H1 (cell line): ENCODE measurements around the gene FADS3. TPM values are rescaled to one million over a fixed set of nuclear protein-coding genes. Genes with fewer than 3 reads are reported as not detected.

Experiments used
- CTCF ChIA-PET: fragments of 300-600 bp; sonication (Branson Sonifier 250); formaldehyde crosslinking; loops from one replicate; lab custom pipeline; 2021; ENCODE audit not compliant: partially characterized antibody; lab: Charles Lee
- POLR2A ChIA-PET: fragments of 300-600 bp; sonication (Branson Sonifier 250); formaldehyde crosslinking; loops from one replicate; lab custom pipeline; 2021; ENCODE audit warnings: inconsistent platforms; ENCODE audit not compliant: partially characterized antibody; lab: Charles Lee
- DNase-seq, 2 experiments: peaks; one replicate each; pipeline versions ENCODE4 v3.0.0 to v3.0.0-alpha.2; 2010 to 2022; ENCODE audit warnings: low spot score in 2 of 2, low read depth in 1 of 2, mixed read lengths in 1 of 2
- FAIRE-seq: peaks from 2 replicates; lab custom pipeline; 2011; peaks lifted over from hg19 to GRCh38; lab: Jason Lieb, UNC
- H2AFZ ChIP-seq: 2 replicates; pipeline ENCODE4 v1.8.1; 2012; ENCODE audit warnings: low read length, inconsistent platforms
- H2AK5ac ChIP-seq: 2 replicates; pipeline ENCODE4 v1.6.1; 2013; ENCODE audit warnings: low read depth, low read length
- H2BK120ac ChIP-seq: replicated peaks from 2 replicates; pipeline ENCODE3; 2013; ENCODE audit warnings: low read depth, low read length, inconsistent platforms
- H2BK12ac ChIP-seq: 2 replicates; pipeline ENCODE4 v1.6.1; 2013; ENCODE audit warnings: low read depth, low read length
- H2BK15ac ChIP-seq: 2 replicates; pipeline ENCODE4 v1.6.1; 2013; ENCODE audit warnings: low read length
- H2BK20ac ChIP-seq: 2 replicates; pipeline ENCODE4 v1.6.1; 2013; ENCODE audit warnings: low read length
- H2BK5ac ChIP-seq: 2 replicates; pipeline ENCODE4 v1.6.1; 2013; ENCODE audit warnings: low read depth, low read length
- H3K14ac ChIP-seq: 2 replicates; pipeline ENCODE4 v1.6.1; 2013; ENCODE audit warnings: inconsistent platforms; ENCODE audit not compliant: insufficient read length
- H3K18ac ChIP-seq: 2 replicates; pipeline ENCODE4 v1.6.1; 2013; ENCODE audit warnings: low read length; ENCODE audit errors: extremely low read depth
- H3K23ac ChIP-seq: 2 replicates; pipeline ENCODE4 v1.6.1; 2013; ENCODE audit warnings: inconsistent platforms; ENCODE audit not compliant: insufficient read length
- H3K23me2 ChIP-seq: 2 replicates; pipeline ENCODE4 v1.6.1; 2013; ENCODE audit warnings: low read depth, low read length
- H3K27ac ChIP-seq: 2 replicates; pipeline ENCODE4 v1.6.1; 2011; ENCODE audit warnings: low read depth, low read length, inconsistent platforms
- H3K27me3 ChIP-seq, 4 experiments: replicated peaks in 1 of 4; 1 replicate in 1 of 4; 2 replicates in 3 of 4; pipeline versions ENCODE4 v1.6.1 to v1.8.1; 2011 to 2013; ENCODE audit warnings: low read length in 3 of 4, mild to moderate bottlenecking in 3 of 4, inconsistent platforms in 2 of 4, mixed read lengths in 2 of 4, moderate library complexity in 1 of 4; ENCODE audit not compliant: control insufficient read depth in 3 of 4, insufficient read depth in 3 of 4; ENCODE audit errors: extremely low read depth in 1 of 4
- H3K36me3 ChIP-seq, 4 experiments: 2 replicates each; pipeline versions ENCODE4 v1.6.1 to v1.8.1; 2011 to 2013; ENCODE audit warnings: mild to moderate bottlenecking in 4 of 4, low read length in 3 of 4, moderate library complexity in 2 of 4, control low read depth in 1 of 4, inconsistent platforms in 1 of 4; ENCODE audit not compliant: insufficient read depth in 4 of 4, control insufficient read depth in 2 of 4
- H3K4ac ChIP-seq: replicated peaks from 2 replicates; pipeline ENCODE3; 2013; ENCODE audit warnings: low read length, low read depth, mixed read lengths, inconsistent platforms; ENCODE audit not compliant: insufficient read length
- H3K4me1 ChIP-seq, 4 experiments: replicated peaks in 1 of 4; 1 replicate in 1 of 4; 2 replicates in 3 of 4; pipeline versions ENCODE4 v1.6.1 to v1.8.1; 2011 to 2013; ENCODE audit warnings: low read length in 3 of 4, inconsistent platforms in 2 of 4, mixed read lengths in 1 of 4; ENCODE audit not compliant: insufficient read depth in 4 of 4, control insufficient read depth in 3 of 4
- H3K4me2 ChIP-seq, 2 experiments: 2 replicates each; pipeline versions ENCODE4 v1.6.1 to v1.8.1; 2011 to 2013; ENCODE audit warnings: low read depth in 2 of 2, low read length in 2 of 2, control low read depth in 1 of 2, inconsistent platforms in 1 of 2, mild to moderate bottlenecking in 1 of 2; ENCODE audit not compliant: insufficient read depth in 1 of 2
- H3K4me3 ChIP-seq, 4 experiments: fragments of 200-600, 300-600 bp in 1 of 4; sonication (generic), shearing (Covaris generic), sonication (Bioruptor Twin) in 1 of 4; 2 replicates each; pipeline versions ENCODE4 v1.5.1 to v1.8.1; 2011 to 2016; ENCODE audit warnings: low read length in 4 of 4, low read depth in 3 of 4, control low read depth in 2 of 4, inconsistent platforms in 2 of 4, mild to moderate bottlenecking in 2 of 4, mixed read lengths in 1 of 4, moderate library complexity in 1 of 4; ENCODE audit not compliant: insufficient read depth in 2 of 4; ENCODE audit errors: extremely low read depth in 1 of 4
- H3K56ac ChIP-seq: replicated peaks from 2 replicates; pipeline ENCODE3; 2013; ENCODE audit warnings: low read depth, mild to moderate bottlenecking, mixed read lengths, low read length, inconsistent platforms; ENCODE audit not compliant: insufficient read length
- H3K79me1 ChIP-seq: 2 replicates; pipeline ENCODE4 v1.6.1; 2013; ENCODE audit warnings: low read depth, low read length, control low read depth
- H3K79me2 ChIP-seq, 2 experiments: 2 replicates each; pipeline versions ENCODE4 v1.6.1 to v1.8.1; 2012 to 2013; ENCODE audit warnings: low read length in 2 of 2, mild to moderate bottlenecking in 2 of 2, inconsistent platforms in 1 of 2; ENCODE audit not compliant: insufficient read depth in 2 of 2, control insufficient read depth in 1 of 2
- H3K9ac ChIP-seq, 4 experiments: replicated peaks in 1 of 4; 1 replicate in 1 of 4; 2 replicates in 3 of 4; pipeline versions ENCODE4 v1.6.1 to v1.8.1; 2011 to 2013; ENCODE audit warnings: low read depth in 3 of 4, low read length in 3 of 4, control low read depth in 2 of 4, mild to moderate bottlenecking in 2 of 4, moderate library complexity in 2 of 4, inconsistent platforms in 1 of 4; ENCODE audit errors: extremely low read depth in 1 of 4
- H3K9me3 ChIP-seq, 2 experiments: 2 replicates each; pipeline versions ENCODE4 v1.6.1 to v1.8.1; 2012 to 2013; ENCODE audit warnings: mild to moderate bottlenecking in 2 of 2, moderate library complexity in 2 of 2, control low read depth in 1 of 2, inconsistent platforms in 1 of 2, low read depth in 1 of 2, low read length in 1 of 2, mixed read lengths in 1 of 2; ENCODE audit not compliant: insufficient read depth in 2 of 2
- H4K20me1 ChIP-seq, 2 experiments: replicated peaks in 1 of 2; 2 replicates each; pipeline versions ENCODE3 to v1.8.1; 2011 to 2013; ENCODE audit warnings: inconsistent platforms in 2 of 2, low read length in 2 of 2, mild to moderate bottlenecking in 1 of 2; ENCODE audit not compliant: insufficient read depth in 2 of 2, control insufficient read depth in 1 of 2
- H4K5ac ChIP-seq: 2 replicates; pipeline ENCODE4 v1.6.1; 2013; ENCODE audit warnings: low read length, low read depth, mixed read lengths, inconsistent platforms; ENCODE audit not compliant: insufficient read length
- H4K8ac ChIP-seq: 2 replicates; pipeline ENCODE4 v1.8.0; 2013; ENCODE audit warnings: mild to moderate bottlenecking, moderate library complexity, low read length, inconsistent platforms; ENCODE audit not compliant: insufficient read depth; ENCODE audit errors: extremely low read depth
- H4K91ac ChIP-seq: replicated peaks from 2 replicates; pipeline ENCODE3; 2013; ENCODE audit warnings: low read length, mixed read lengths, inconsistent platforms; ENCODE audit not compliant: insufficient read length
- POLR2A ChIP-seq, 2 experiments: IDR thresholded peaks; 1 replicate in 1 of 2; 2 replicates in 1 of 2; pipeline ENCODE4 v1.6.1; 2011; ENCODE audit warnings: low read depth in 2 of 2, low read length in 2 of 2, mild to moderate bottlenecking in 2 of 2; ENCODE audit errors: control extremely low read depth in 1 of 2
- SP1 ChIP-seq: IDR thresholded peaks from 2 replicates; pipeline ENCODE4 v1.6.1; 2011; ENCODE audit warnings: low read depth, low read length
- SP4 ChIP-seq: IDR thresholded peaks from 2 replicates; pipeline ENCODE4 v1.6.1; 2012; ENCODE audit warnings: low read length, inconsistent platforms
- TAF1 ChIP-seq: IDR thresholded peaks from 2 replicates; pipeline ENCODE4 v1.6.1; 2011; ENCODE audit warnings: mild to moderate bottlenecking, low read depth, low read length
- YY1 ChIP-seq: IDR thresholded peaks from 2 replicates; pipeline ENCODE4 v1.6.1; 2011; ENCODE audit warnings: low read depth, mild to moderate bottlenecking, low read length
- ZNF274 ChIP-seq: IDR thresholded peaks from 2 replicates; pipeline ENCODE4 v1.7.0; 2012; ENCODE audit warnings: low read length, borderline replicate concordance; ENCODE audit errors: extremely low read depth
- WGBS, 2 experiments: shearing (Covaris generic) in 1 of 2; methylation state at CpG; one replicate each; pipeline versions ENCODE4 v1.1.6 to v1.1.7; 2013 to 2015; ENCODE audit warnings: low lambda C conversion rate in 2 of 2, mixed read lengths in 2 of 2, inconsistent platforms in 1 of 2, low coverage in 1 of 2, missing lambda C conversion rate in 1 of 2; ENCODE audit not compliant: insufficient replicate concordance in 2 of 2, insufficient coverage in 1 of 2, insufficient read length in 1 of 2; ENCODE audit errors: extremely low coverage in 1 of 2, missing lambda C conversion rate in 1 of 2; 5-methylcytosine and 5-hydroxymethylcytosine counted together
- polyA plus RNA-seq, 7 experiments: library from polyadenylated mRNA; depleted of rRNA in 3 of 7; stranded (reverse) in 5 of 7; unstranded in 2 of 7; fragments of >200 nt in 5 of 7; fragments of 200-250 nt in 2 of 7; gene quantifications; 1 replicate in 5 of 7; 2 replicates in 1 of 7; 4 replicates in 1 of 7; pipeline versions ENCODE4 v1.2.1 to v1.2.3, GENCODE V29; 2011 to 2013; ENCODE audit warnings: missing spikeins in 2 of 7, mixed read lengths in 2 of 7
- total RNA-seq: library from RNA; stranded (reverse); fragmentation: NEBNext Ultra II Directional; extraction: Animal tissue kit (Norgen Biotek cat#: 25700); gene quantifications from 2 replicates; pipeline ENCODE4 v1.2.1, GENCODE V29; 2021

Gene FADS3
- total and polyA plus RNA-seq, 2 of the 8 experiments (the other 6 are each of a cell fraction or from before 2014, with no cell fraction given), result 43.8 to 76.3 TPM

GRCh38 chr11:61893981-61894380 is 2.6 kb upstream of the FADS3 start:
- Histone ChIP-seq H3K36me3 (no peaks in the 10 kb centered on the region), H3K4ac (no peak overlapping the region), H2BK12ac (no peak overlapping the region), H2BK120ac (no peak overlapping the region), H3K9me3 (no peaks in the 10 kb centered on the region), H2AK5ac (no peak overlapping the region), H3K27ac (no peak overlapping the region), H3K14ac (no peak overlapping the region), H2AFZ (no peak overlapping the region), H3K4me1 (peaks cover 0 to 17% (median 10%) of the 10 kb centered on the region in 4 experiments; a peak in 6 of 7 replicates), H4K8ac (no peak overlapping the region), H3K23ac (no peak overlapping the region), H3K18ac (no peak overlapping the region), H4K5ac (no peak overlapping the region), H3K4me2 (no peak overlapping the region), H3K9ac (no peak overlapping the region), H2BK20ac (no peak overlapping the region), H3K56ac (no peak overlapping the region), H4K91ac (no peak overlapping the region), H4K20me1 (peaks cover 2% of the 10 kb centered on the region in 2 experiments), H3K27me3 (no peaks in the 10 kb centered on the region), H3K23me2 (peaks cover 8% of the 10 kb centered on the region; the same call in 1 of the 2 replicates), H3K4me3 (no peak overlapping the region), H2BK15ac (no peak overlapping the region), H3K79me1 (no peaks in the 10 kb centered on the region), H2BK5ac (no peak overlapping the region), H3K79me2 (no peaks in the 10 kb centered on the region; a peak in 1 of 4 replicates)
- WGBS, 2 experiments, result 88% methylated on average over 5 of the region's 5 CpGs; no CpG with 5 or more reads in 1 of the 2 experiments
- no peak for DNase-seq
- FAIRE-seq, result no peak
- TF ChIP-seq SP4, result no peak
- TF ChIP-seq YY1, result no peak
- TF ChIP-seq POLR2A (IDR thresholded peaks at IDR 0.05; ENCODE audit: control extremely low read depth in 1 of 2, low read depth in 2 of 2, low read length in 2 of 2), result no peak
- no peak for TF ChIP-seq TAF1
- no peak for TF ChIP-seq ZNF274
- TF ChIP-seq SP1, result no peak
- ChIA-PET POLR2A (no interaction called here), CTCF (interaction anchor here (1.0 to 23.2 kb wide), 3 partner anchors 29 to 216 kb away, joined by 3 to 658 read pairs (median 225); partner anchors contain the start of gene BEST1)
